Measurements from ENCODE around the gene CHD9.

CHD9 gene

GRCh38 chr16:53059672-53060071 lies 4.9 kb downstream of the CHD9 start:
- Histone ChIP-seq H2AFZ (ENCODE audit: low read depth, low read length, severe bottlenecking) (no peak overlapping the region), H3F3A (ENCODE audit: insufficient read depth) (peaks cover 14% of the 10 kb centered on the region), H3K36me3 (ENCODE audit: low read length) (no peaks in the 10 kb centered on the region), H4K20me1 (ENCODE audit: low read depth, low read length) (no peaks in the 10 kb centered on the region), H3K4me2 (ENCODE audit: low read depth, low read length, poor library complexity, severe bottlenecking) (no peak overlapping the region), H3K9ac (ENCODE audit: low read length) (no peak overlapping the region), H3K79me2 (ENCODE audit: insufficient read depth, low read length) (peaks cover 81% of the 10 kb centered on the region), H3K4me3 (ENCODE audit: insufficient read depth, low read length, poor library complexity, severe bottlenecking) (no peak overlapping the region), H3K9me3 (ENCODE audit: insufficient read depth, low read length) (no peaks in the 10 kb centered on the region), H3K27me3 (ENCODE audit: low read length) (no peaks in the 10 kb centered on the region), H3K9me2 (replicated peaks; ENCODE audit: insufficient read depth, low read length) (no peaks in the 10 kb centered on the region), H3K27ac (ENCODE audit: low read depth, low read length) (no peak overlapping the region)
- TF ChIP-seq, protein P1, sequence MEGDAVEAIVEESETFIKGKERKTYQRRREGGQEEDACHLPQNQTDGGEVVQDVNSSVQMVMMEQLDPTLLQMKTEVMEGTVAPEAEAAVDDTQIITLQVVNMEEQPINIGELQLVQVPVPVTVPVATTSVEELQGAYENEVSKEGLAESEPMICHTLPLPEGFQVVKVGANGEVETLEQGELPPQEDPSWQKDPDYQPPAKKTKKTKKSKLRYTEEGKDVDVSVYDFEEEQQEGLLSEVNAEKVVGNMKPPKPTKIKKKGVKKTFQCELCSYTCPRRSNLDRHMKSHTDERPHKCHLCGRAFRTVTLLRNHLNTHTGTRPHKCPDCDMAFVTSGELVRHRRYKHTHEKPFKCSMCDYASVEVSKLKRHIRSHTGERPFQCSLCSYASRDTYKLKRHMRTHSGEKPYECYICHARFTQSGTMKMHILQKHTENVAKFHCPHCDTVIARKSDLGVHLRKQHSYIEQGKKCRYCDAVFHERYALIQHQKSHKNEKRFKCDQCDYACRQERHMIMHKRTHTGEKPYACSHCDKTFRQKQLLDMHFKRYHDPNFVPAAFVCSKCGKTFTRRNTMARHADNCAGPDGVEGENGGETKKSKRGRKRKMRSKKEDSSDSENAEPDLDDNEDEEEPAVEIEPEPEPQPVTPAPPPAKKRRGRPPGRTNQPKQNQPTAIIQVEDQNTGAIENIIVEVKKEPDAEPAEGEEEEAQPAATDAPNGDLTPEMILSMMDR (IDR thresholded peaks at IDR 0.05; ENCODE audit: insufficient read depth, low read length, poor library complexity, severe bottlenecking): no peak
- no peak for TF ChIP-seq EZH2phosphoT487 (conservative IDR thresholded peaks at IDR 0.05; ENCODE audit: low read length)

- Histone ChIP-seq H3K27ac (ENCODE audit: low read depth, low read length) (peak overlapping the region; percentile 72), H3K79me2 (ENCODE audit: insufficient read depth, low read length) (peaks cover 70% of the 10 kb centered on the region)
Observed at GRCh38 chr16:53061256-53061655, 6.5 kb downstream of the CHD9 start.

DNA sequence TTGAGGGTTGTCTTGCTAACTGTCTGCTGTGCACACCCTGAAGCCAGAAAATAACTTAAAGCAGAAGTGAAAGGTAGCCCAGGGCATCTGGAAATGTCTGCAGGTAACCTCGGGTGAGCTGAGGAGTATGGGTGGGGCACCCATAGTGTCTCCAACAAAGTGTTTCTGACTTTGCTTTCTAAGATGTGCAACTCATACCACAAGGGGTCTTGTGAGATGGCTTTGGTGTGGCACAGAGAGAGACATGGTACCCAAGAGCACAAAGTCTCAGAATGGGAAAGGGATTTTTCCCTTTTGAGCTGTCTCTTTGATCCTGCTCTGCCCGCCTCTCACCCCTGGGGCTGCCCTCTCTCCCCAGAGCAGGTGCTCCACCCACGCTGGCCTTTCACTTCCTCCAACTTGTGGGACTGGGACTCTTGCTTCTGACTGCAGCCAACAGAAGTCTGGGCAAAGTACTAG lies 6.9 kb downstream of the CHD9 start:
- H3K27me3 ChIP-seq (ENCODE audit: low read length): no peaks in the 10 kb centered on the region
- no peaks in the 10 kb centered on the region for H3K9me2 ChIP-seq (replicated peaks; ENCODE audit: insufficient read depth, low read length)
- H3K4me2 ChIP-seq (ENCODE audit: low read depth, low read length, poor library complexity, severe bottlenecking): peak overlapping the region; percentile 48
- H3F3A ChIP-seq (ENCODE audit: insufficient read depth): peaks cover 14% of the 10 kb centered on the region
- peak overlapping the region; percentile 72 for H3K27ac ChIP-seq (ENCODE audit: low read depth, low read length)
- no peaks in the 10 kb centered on the region for H4K20me1 ChIP-seq (ENCODE audit: low read depth, low read length)
- H2AFZ ChIP-seq (ENCODE audit: low read depth, low read length, severe bottlenecking): no peak overlapping the region
- TF ChIP-seq, protein P1 (IDR thresholded peaks at IDR 0.05; ENCODE audit: insufficient read depth, low read length, poor library complexity, severe bottlenecking): no peak
- TF ChIP-seq EZH2phosphoT487 (conservative IDR thresholded peaks at IDR 0.05; ENCODE audit: low read length): no peak
- peaks cover 69% of the 10 kb centered on the region for H3K79me2 ChIP-seq (ENCODE audit: insufficient read depth, low read length)
- H3K4me3 ChIP-seq (ENCODE audit: insufficient read depth, low read length, poor library complexity, severe bottlenecking): no peak overlapping the region
- no peaks in the 10 kb centered on the region for H3K36me3 ChIP-seq (ENCODE audit: low read length)
- H3K9me3 ChIP-seq (ENCODE audit: insufficient read depth, low read length): no peaks in the 10 kb centered on the region
- H3K9ac ChIP-seq (ENCODE audit: low read length): peak overlapping the region; percentile 13; the same call in 1 of the 2 replicates

More at GRCh38 chr16:53061256-53061655, 6.5 kb downstream of the CHD9 start:
- Histone ChIP-seq H3K4me2 (ENCODE audit: low read depth, low read length, poor library complexity, severe bottlenecking) (peak overlapping the region; percentile 48), H3K9me3 (ENCODE audit: insufficient read depth, low read length) (no peaks in the 10 kb centered on the region), H3K27me3 (ENCODE audit: low read length) (no peaks in the 10 kb centered on the region), H2AFZ (ENCODE audit: low read depth, low read length, severe bottlenecking) (no peak overlapping the region), H3K9ac (ENCODE audit: low read length) (peak overlapping the region; percentile 13; the same call in 1 of the 2 replicates), H3K4me3 (ENCODE audit: insufficient read depth, low read length, poor library complexity, severe bottlenecking) (peak overlapping the region; percentile 5), H3F3A (ENCODE audit: insufficient read depth) (peaks cover 14% of the 10 kb centered on the region), H4K20me1 (ENCODE audit: low read depth, low read length) (no peaks in the 10 kb centered on the region), H3K9me2 (replicated peaks; ENCODE audit: insufficient read depth, low read length) (no peaks in the 10 kb centered on the region), H3K36me3 (ENCODE audit: low read length) (no peaks in the 10 kb centered on the region)
- TF ChIP-seq EZH2phosphoT487 (conservative IDR thresholded peaks at IDR 0.05; ENCODE audit: low read length): no peak
- TF ChIP-seq, protein P1 (IDR thresholded peaks at IDR 0.05; ENCODE audit: insufficient read depth, low read length, poor library complexity, severe bottlenecking): no peak
